K562 (cell line): ENCODE results near the gene ODAD2. TPM values are rescaled to one million over a fixed set of nuclear protein-coding genes. Genes with fewer than 3 reads are reported as not detected.

ENCODE experiments used
- ATAC-seq: fragments of 200-7000 bp; cut with Tn5 transposase; 3 replicates; pipeline ENCODE4 v1.9.1; 2020; ENCODE audit warnings: moderate library complexity
- BruUV-seq: library from RNA; stranded (reverse); fragments of 400-500 nt; replicated peaks from 2 replicates; lab custom pipeline; 2021; lab: Mats Ljungman, UMichigan
- CTCF ChIA-PET: fragments of 300-600 bp; formaldehyde crosslinking; extraction: SDS; loops from one replicate; lab custom pipeline; 2021; ENCODE audit warnings: low intra/inter-chr PET ratio; lab: Yijun Ruan, JAX
- POLR2A ChIA-PET: fragments of 300-600, 350-650 bp; sonication (Branson Sonifier 250); formaldehyde crosslinking; extraction: SDS; loops from one replicate; lab custom pipeline; 2021; ENCODE audit warnings: antibody characterized with exemption, inconsistent platforms; lab: Yijun Ruan, JAX
- DNase-seq, 4 experiments: peaks; one replicate each; pipeline versions ENCODE4 v3.0.0 to v3.0.0-alpha.2; 2011 to 2018; ENCODE audit warnings: low spot score in 3 of 4, mixed read lengths in 3 of 4; ENCODE audit errors: extremely low read depth in 1 of 4
- FAIRE-seq: peaks from 2 replicates; lab custom pipeline; 2011; peaks lifted over from hg19 to GRCh38; lab: Jason Lieb, UNC
- H2AFZ ChIP-seq: 2 replicates; pipeline ENCODE4 v1.6.0; 2011; ENCODE audit warnings: low read depth, low read length, control low read depth, inconsistent platforms
- H3K27ac ChIP-seq: fragments of 200-600 bp; 3 replicates; pipeline ENCODE4 v1.8.0; 2011; ENCODE audit warnings: low read depth, mild to moderate bottlenecking, control low read depth, inconsistent platforms, low read length, moderate library complexity, mixed read lengths; ENCODE audit errors: extremely low read depth
- H3K27me3 ChIP-seq, 2 experiments: fragments of 300-600 bp in 1 of 2; 2 replicates in 1 of 2; 3 replicates in 1 of 2; pipeline versions ENCODE4 v1.6.0 to v1.8.0; 2011; ENCODE audit warnings: inconsistent platforms in 2 of 2, low read length in 2 of 2, mild to moderate bottlenecking in 1 of 2, mixed read lengths in 1 of 2, moderate library complexity in 1 of 2; ENCODE audit not compliant: control insufficient read depth in 2 of 2, insufficient read depth in 2 of 2
- H3K36me3 ChIP-seq: fragments of 300-600 bp; 3 replicates; pipeline ENCODE4 v1.8.0; 2011; ENCODE audit warnings: mild to moderate bottlenecking, low read length, inconsistent platforms; ENCODE audit not compliant: control insufficient read depth, insufficient read depth
- H3K4me1 ChIP-seq, 2 experiments: fragments of 200-600 bp in 1 of 2; replicated peaks in 1 of 2; 2 replicates in 1 of 2; 3 replicates in 1 of 2; pipeline versions ENCODE4 v1.5.1 to v1.8.0; 2011; ENCODE audit warnings: inconsistent platforms in 2 of 2, low read length in 2 of 2, mild to moderate bottlenecking in 1 of 2, mixed read lengths in 1 of 2, moderate library complexity in 1 of 2; ENCODE audit not compliant: control insufficient read depth in 2 of 2, insufficient read depth in 2 of 2
- H3K4me2 ChIP-seq: 2 replicates; pipeline ENCODE4 v1.6.1; 2011; ENCODE audit warnings: low read length, control low read depth, inconsistent platforms, mixed read lengths; ENCODE audit not compliant: insufficient read depth
- H3K4me3 ChIP-seq: fragments of 200-600 bp; sonication (generic), shearing (Covaris generic); 2 replicates; pipeline ENCODE4 v1.5.1; 2016; ENCODE audit warnings: control low read depth, inconsistent platforms
- H3K79me2 ChIP-seq: fragments of 200-600 bp; 3 replicates; pipeline ENCODE4 v1.8.0; 2011; ENCODE audit warnings: low read length, inconsistent platforms; ENCODE audit not compliant: control insufficient read depth, insufficient read depth
- H3K9ac ChIP-seq, 2 experiments: 2 replicates each; pipeline versions ENCODE4 v1.6.0 to v1.6.1; 2011; ENCODE audit warnings: low read depth in 2 of 2, low read length in 2 of 2, control low read depth in 1 of 2, inconsistent platforms in 1 of 2, mild to moderate bottlenecking in 1 of 2, mixed read lengths in 1 of 2; ENCODE audit not compliant: insufficient read depth in 1 of 2
- H3K9me1 ChIP-seq: one replicate; pipeline ENCODE4 v1.6.0; 2011; ENCODE audit warnings: inconsistent platforms, mild to moderate bottlenecking, low read length, moderate library complexity; ENCODE audit not compliant: control insufficient read depth, insufficient read depth
- H3K9me3 ChIP-seq: replicated peaks from 2 replicates; pipeline ENCODE4 v1.5.1; 2011; ENCODE audit warnings: low read depth, low read length, inconsistent platforms; ENCODE audit not compliant: control insufficient read depth, insufficient read depth
- H4K20me1 ChIP-seq: replicated peaks from 2 replicates; pipeline ENCODE4 v1.6.1; 2011; ENCODE audit warnings: low read length, inconsistent platforms, mixed read lengths; ENCODE audit not compliant: control insufficient read depth, insufficient read depth
- FOXK1 ChIP-seq: sonication (generic); formaldehyde crosslinking; IDR thresholded peaks from 2 replicates; pipeline ENCODE4 v1.8.0; 2022; ENCODE audit warnings: missing genetic modification reagents, mild to moderate bottlenecking, borderline replicate concordance
- KLF10 ChIP-seq: fragments of 250-450 bp; sonication (Bioruptor Pico); IDR thresholded peaks from 2 replicates; pipeline ENCODE4 v1.6.1; 2021; ENCODE audit warnings: matching md5 sums
- MCM3 ChIP-seq: fragments of 450-650 bp; IDR thresholded peaks from 2 replicates; pipeline ENCODE4 v1.6.1; 2016
- MEF2D ChIP-seq: conservative IDR thresholded peaks from 2 replicates; pipeline ENCODE4 v1.6.1; 2016; ENCODE audit warnings: low read depth, missing genetic modification characterization, missing compliant biosample characterization
- NR2C1 ChIP-seq, 2 experiments: fragments of 450-650 bp; IDR thresholded peaks; 2 replicates each; pipeline ENCODE4 v1.6.1; 2017; ENCODE audit warnings: mild to moderate bottlenecking in 2 of 2, antibody characterized with exemption in 1 of 2, inconsistent platforms in 1 of 2, missing compliant biosample characterization in 1 of 2, missing genetic modification characterization in 1 of 2
- RBM14 ChIP-seq: fragments of 200-400 bp; formaldehyde crosslinking; IDR thresholded peaks from 2 replicates; pipeline ENCODE4 v1.6.1; 2018; ENCODE audit warnings: low read depth, mild to moderate bottlenecking, low read length, moderate library complexity, borderline replicate concordance; ENCODE audit not compliant: insufficient read depth
- RFX1 ChIP-seq: fragments of 450-650 bp; IDR thresholded peaks from 2 replicates; pipeline ENCODE4 v1.6.1; 2016; ENCODE audit warnings: mild to moderate bottlenecking, moderate library complexity
- SAFB2 ChIP-seq: fragments of 200-400 bp; formaldehyde crosslinking; IDR thresholded peaks from 2 replicates; pipeline ENCODE4 v1.6.1; 2018; ENCODE audit warnings: borderline replicate concordance, low read length, low read depth, moderate library complexity; ENCODE audit not compliant: severe bottlenecking
- TFAP4 ChIP-seq: sonication (generic); formaldehyde crosslinking; IDR thresholded peaks from 2 replicates; pipeline ENCODE4 v1.8.0; 2022; ENCODE audit warnings: missing genetic modification reagents, mild to moderate bottlenecking, moderate library complexity, borderline replicate concordance
- WHSC1 ChIP-seq: IDR thresholded peaks from one replicate; pipeline ENCODE4 v1.6.1; 2012; ENCODE audit warnings: low read length, control low read depth, inconsistent platforms
- ZBTB17 ChIP-seq: fragments of 450-650 bp; formaldehyde crosslinking; IDR thresholded peaks from 2 replicates; pipeline ENCODE4 v1.4.0; 2020; ENCODE audit warnings: mild to moderate bottlenecking
- ZFP1 ChIP-seq: fragments of 450-650 bp; formaldehyde crosslinking; IDR thresholded peaks from 2 replicates; pipeline ENCODE4 v1.4.0; 2020; ENCODE audit warnings: mild to moderate bottlenecking, mixed read lengths
- ZNF23 ChIP-seq: fragments of 250-450 bp; sonication (Bioruptor Pico); IDR thresholded peaks from 2 replicates; pipeline ENCODE4 v1.4.0; 2020; ENCODE audit warnings: mild to moderate bottlenecking
- ZNF263 ChIP-seq: sonication (generic); formaldehyde crosslinking; IDR thresholded peaks from 2 replicates; pipeline ENCODE4 v1.8.0; 2022; ENCODE audit warnings: mild to moderate bottlenecking, missing genetic modification reagents, borderline replicate concordance
- ZNF354B ChIP-seq: fragments of 250-450 bp; sonication (Bioruptor Pico); IDR thresholded peaks from 2 replicates; pipeline ENCODE4 v1.4.0; 2020
- ZNF384 ChIP-seq: IDR thresholded peaks from 2 replicates; pipeline ENCODE4 v1.6.1; 2012; ENCODE audit warnings: low read depth, low read length, improper control_type of control experiment
- ZNF512 ChIP-seq: IDR thresholded peaks from 2 replicates; pipeline ENCODE4 v1.6.1; 2016; ENCODE audit warnings: missing genetic modification characterization, missing compliant biosample characterization
- ZNF561 ChIP-seq: fragments of 450-650 bp; formaldehyde crosslinking; conservative IDR thresholded peaks from 2 replicates; pipeline ENCODE4 v1.4.0; 2020; ENCODE audit warnings: mild to moderate bottlenecking, moderate library complexity
- WGBS: fragments of 100-300 bp; shearing (Covaris generic); methylation state at CpG from one replicate; pipeline ENCODE4 v1.1.6; 2016; ENCODE audit warnings: low coverage, mixed read lengths; ENCODE audit not compliant: insufficient coverage; ENCODE audit errors: missing lambda C conversion rate; 5-methylcytosine and 5-hydroxymethylcytosine counted together
- in situ Hi-C: fragments of 300-500 bp; cut with MboI; formaldehyde crosslinking; loops from 4 replicates; pipeline ENCODE4 v1.15.0; 2018; ENCODE audit warnings: inconsistent platforms, mixed read lengths
- intact Hi-C: fragments of 100-400 bp; cut with micrococcal nuclease; formaldehyde crosslinking; loops from 2 replicates; pipeline ENCODE4 v1.14.2; 2022
- polyA plus RNA-seq, 8 experiments: library from polyadenylated mRNA; depleted of rRNA in 4 of 8; stranded (reverse) in 5 of 8; unstranded in 3 of 8; fragments of >200 nt; fragmentation: Nextera tagmentation in 2 of 8; fragmentation: Illumina TruSeq in 1 of 8; extraction: Ambion mirVana in 2 of 8; extraction: Trizol in 1 of 8; gene quantifications; 2 replicates each; pipeline versions ENCODE4 v1.2.1 to v1.2.3, GENCODE V29; 2011 to 2014; ENCODE audit warnings: inconsistent platforms in 1 of 8, missing spikeins in 1 of 8
- total RNA-seq, 7 experiments: library from RNA; depleted of rRNA in 6 of 7; stranded (reverse); fragments of >200 nt in 6 of 7; fragmentation: Illumina TruSeq in 2 of 7; extraction: Trizol in 2 of 7; gene quantifications; 2 replicates each; pipeline versions ENCODE4 v1.2.1 to v1.2.3, GENCODE V29; 2011 to 2021; ENCODE audit warnings: low replicate concordance in 1 of 7
- TF ChIP-seq, protein P1 (sequence below): fragments of 250-450 bp; sonication (Bioruptor Pico); IDR thresholded peaks from 2 replicates; pipeline ENCODE4 v1.5.0; 2021; ENCODE audit warnings: mild to moderate bottlenecking, borderline replicate concordance

Gene ODAD2
- total and polyA plus RNA-seq, 9 of the 15 experiments (the other 6 are each of a cell fraction or from before 2014, with no cell fraction given): not detected

DNA sequence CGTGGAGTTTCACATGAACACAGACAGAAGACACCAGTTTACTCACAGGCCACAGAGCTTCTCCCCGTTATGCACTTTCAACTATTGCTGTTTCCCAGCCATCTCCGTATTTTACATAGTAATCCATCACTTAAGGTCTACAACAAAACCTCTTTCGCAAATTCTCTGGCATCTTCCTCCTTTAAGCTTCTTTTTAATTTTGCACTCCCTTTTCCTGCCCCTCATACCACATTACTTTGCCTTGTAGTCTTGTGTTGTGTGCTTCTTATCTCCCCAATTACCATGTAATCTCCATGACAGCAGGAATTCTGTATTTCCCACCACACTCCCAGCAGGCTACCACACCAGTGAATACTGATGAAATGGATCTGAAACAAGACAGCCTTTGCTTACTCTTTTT, 87.3 kb downstream of the ODAD2 start:
- no peak for DNase-seq
- intact Hi-C loops (no loop called here), in situ Hi-C loops (no loop called here)
- no peak overlapping the region for H3K4me3 ChIP-seq
- no peaks in the 10 kb centered on the region for H4K20me1 ChIP-seq
- no peak overlapping the region for H3K9ac ChIP-seq
- CTCF ChIA-PET: no interaction called here
- no peak for FAIRE-seq
- POLR2A ChIA-PET: no interaction called here
- no peak for TF ChIP-seq ZFP1
- no peak for TF ChIP-seq ZNF354B
- TF ChIP-seq FOXK1 (CRISPR knock-in tag): no peak
- no peak for TF ChIP-seq SAFB2
- no peak for TF ChIP-seq ZNF512
- TF ChIP-seq, protein P1, sequence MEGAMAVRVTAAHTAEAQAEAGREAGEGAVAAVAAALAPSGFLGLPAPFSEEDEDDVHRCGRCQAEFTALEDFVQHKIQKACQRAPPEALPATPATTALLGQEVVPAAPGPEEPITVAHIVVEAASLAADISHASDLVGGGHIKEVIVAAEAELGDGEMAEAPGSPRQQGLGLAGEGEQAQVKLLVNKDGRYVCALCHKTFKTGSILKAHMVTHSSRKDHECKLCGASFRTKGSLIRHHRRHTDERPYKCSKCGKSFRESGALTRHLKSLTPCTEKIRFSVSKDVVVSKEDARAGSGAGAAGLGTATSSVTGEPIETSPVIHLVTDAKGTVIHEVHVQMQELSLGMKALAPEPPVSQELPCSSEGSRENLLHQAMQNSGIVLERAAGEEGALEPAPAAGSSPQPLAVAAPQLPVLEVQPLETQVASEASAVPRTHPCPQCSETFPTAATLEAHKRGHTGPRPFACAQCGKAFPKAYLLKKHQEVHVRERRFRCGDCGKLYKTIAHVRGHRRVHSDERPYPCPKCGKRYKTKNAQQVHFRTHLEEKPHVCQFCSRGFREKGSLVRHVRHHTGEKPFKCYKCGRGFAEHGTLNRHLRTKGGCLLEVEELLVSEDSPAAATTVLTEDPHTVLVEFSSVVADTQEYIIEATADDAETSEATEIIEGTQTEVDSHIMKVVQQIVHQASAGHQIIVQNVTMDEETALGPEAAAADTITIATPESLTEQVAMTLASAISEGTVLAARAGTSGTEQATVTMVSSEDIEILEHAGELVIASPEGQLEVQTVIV (CRISPR knock-in tag): no peak
- no peak for TF ChIP-seq WHSC1
- TF ChIP-seq MCM3: no peak
- no peak for TF ChIP-seq ZNF561
- no peak for TF ChIP-seq TFAP4
- TF ChIP-seq MEF2D (tag): no peak
- no peak for TF ChIP-seq ZNF384
- no peak for TF ChIP-seq KLF10
- TF ChIP-seq ZBTB17: no peak
- no peak for TF ChIP-seq ZNF263 (CRISPR knock-in tag)
- no peak for TF ChIP-seq NR2C1 (IDR thresholded peaks at IDR 0.05)
- no peak for TF ChIP-seq NR2C1 (tag; IDR thresholded peaks at IDR 0.05)
- TF ChIP-seq ZNF23 (CRISPR knock-in tag): no peak
- no peak for TF ChIP-seq RFX1
- TF ChIP-seq RBM14: no peak
- TF ChIP-seq, all 486 proteins: peak for 0
- no peak for ATAC-seq
- Histone ChIP-seq H3K79me2 (no peaks in the 10 kb centered on the region), H3K9me1 (no peaks in the 10 kb centered on the region), H3K4me1 (no peaks in the 10 kb centered on the region), H3K9me3 (no peaks in the 10 kb centered on the region), H3K4me2 (no peak overlapping the region), H3K27ac (no peak overlapping the region), H2AFZ (no peak overlapping the region), H3K36me3 (no peaks in the 10 kb centered on the region), H3K27me3 (peaks cover 0 to 4% of the 10 kb centered on the region in 2 experiments; a peak in 1 of 5 replicates)
- 5% methylated on average over 4 of the region's 4 CpGs for WGBS
- BruUV-seq: no TSS peak
